Measurements from ENCODE around the gene SPRED2. TPM values are rescaled to one million over a fixed set of nuclear protein-coding genes. Genes with fewer than 3 reads are reported as not detected.

Gene SPRED2
- total and polyA plus RNA-seq, 4 donors, result 6.7 to 7.5 (median 7.1) TPM

DNA sequence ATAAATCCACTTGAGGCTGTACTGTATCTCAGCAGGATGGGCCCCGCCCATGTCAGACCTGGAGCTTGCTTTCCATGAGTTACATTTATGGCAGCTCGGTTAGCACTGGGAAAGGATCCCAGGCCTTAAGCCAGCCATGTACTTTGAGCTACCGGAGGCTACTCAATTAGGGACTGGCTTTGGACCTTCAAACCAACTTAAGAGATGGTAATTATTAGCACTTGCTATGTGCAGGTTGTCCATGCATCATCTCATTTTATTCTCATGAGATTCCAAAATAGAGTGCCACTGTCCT lies 140.3 kb downstream of the SPRED2 start:
- Histone ChIP-seq H3K9ac (ENCODE audit: low read depth in 1 of 2, low read length in 2 of 2) (no peak overlapping the region), H3K4me3 (ENCODE audit: low read depth in 1 of 3, low read length in 3 of 3) (no peak overlapping the region), H3K4me1 (ENCODE audit: control insufficient read depth in 4 of 4, insufficient read depth in 4 of 4, low read length in 3 of 4) (no peaks in the 10 kb centered on the region), H3K36me3 (ENCODE audit: control insufficient read depth in 4 of 4, insufficient read depth in 3 of 4, low read depth in 1 of 4, low read length in 3 of 4) (no peaks in the 10 kb centered on the region), H3K27me3 (ENCODE audit: control insufficient read depth in 4 of 4, insufficient read depth in 4 of 4, low read length in 3 of 4) (no peaks in the 10 kb centered on the region), H3K27ac (ENCODE audit: low read depth in 1 of 2, low read length in 2 of 2) (no peak overlapping the region), H3K9me3 (ENCODE audit: control insufficient read depth in 4 of 4, low read length in 3 of 4) (no peaks in the 10 kb centered on the region)
- 84% methylated on average over 3 of the region's 3 CpGs for WGBS
- DNase-seq (ENCODE audit: low spot score), result no peak
- TF ChIP-seq HNF4G (IDR thresholded peaks at IDR 0.05), result no peak
- no peak for TF ChIP-seq TAF1 (conservative IDR thresholded peaks at IDR 0.05)
- no peak for TF ChIP-seq REST (IDR thresholded peaks at IDR 0.05)

- H3K27ac ChIP-seq (ENCODE audit: low read depth in 1 of 2, low read length in 2 of 2), result no peak overlapping the region
- no peaks in the 10 kb centered on the region for H3K4me1 ChIP-seq (ENCODE audit: control insufficient read depth in 4 of 4, insufficient read depth in 4 of 4, low read length in 3 of 4)
- H3K27me3 ChIP-seq (ENCODE audit: control insufficient read depth in 4 of 4, insufficient read depth in 4 of 4, low read length in 3 of 4), result no peaks in the 10 kb centered on the region
- 91% methylated on average over 11 of the region's 11 CpGs for WGBS
- H3K9ac ChIP-seq (ENCODE audit: low read depth in 1 of 2, low read length in 2 of 2), result no peak overlapping the region
- no peak for DNase-seq (ENCODE audit: low spot score)
- no peaks in the 10 kb centered on the region for H3K36me3 ChIP-seq (ENCODE audit: control insufficient read depth in 4 of 4, insufficient read depth in 3 of 4, low read depth in 1 of 4, low read length in 3 of 4)
- no peaks in the 10 kb centered on the region for H3K9me3 ChIP-seq (ENCODE audit: control insufficient read depth in 4 of 4, low read length in 3 of 4)
- TF ChIP-seq TAF1 (conservative IDR thresholded peaks at IDR 0.05) (no peak), REST (IDR thresholded peaks at IDR 0.05) (no peak), JUND (IDR thresholded peaks at IDR 0.05) (no peak), GABPA (IDR thresholded peaks at IDR 0.05 in 1 of 2, conservative IDR thresholded peaks at IDR 0.05 in 1 of 2) (no peak), FOXA2 (IDR thresholded peaks at IDR 0.05) (no peak), EGR1 (IDR thresholded peaks at IDR 0.05; ENCODE audit: low read depth in 2 of 2) (no peak), SP1 (IDR thresholded peaks at IDR 0.05) (no peak)
- no peak overlapping the region for H3K4me3 ChIP-seq (ENCODE audit: low read depth in 1 of 3, low read length in 3 of 3)
Observed at GRCh38 chr2:65291216-65292105, 140.9 kb downstream of the SPRED2 start.

GRCh38 chr2:65287364-65287763 lies 145.0 kb downstream of the SPRED2 start:
- Histone ChIP-seq H3K4me1 (ENCODE audit: control insufficient read depth in 4 of 4, insufficient read depth in 4 of 4, low read length in 3 of 4) (no peaks in the 10 kb centered on the region), H3K27ac (ENCODE audit: low read depth in 1 of 2, low read length in 2 of 2) (no peak overlapping the region), H3K4me3 (ENCODE audit: low read depth in 1 of 3, low read length in 3 of 3) (no peak overlapping the region), H3K9ac (ENCODE audit: low read depth in 1 of 2, low read length in 2 of 2) (no peak overlapping the region), H3K36me3 (ENCODE audit: control insufficient read depth in 4 of 4, insufficient read depth in 3 of 4, low read depth in 1 of 4, low read length in 3 of 4) (no peaks in the 10 kb centered on the region), H3K27me3 (ENCODE audit: control insufficient read depth in 4 of 4, insufficient read depth in 4 of 4, low read length in 3 of 4) (no peaks in the 10 kb centered on the region), H3K9me3 (ENCODE audit: control insufficient read depth in 4 of 4, low read length in 3 of 4) (no peaks in the 10 kb centered on the region)
- 98% methylated on average over 4 of the region's 4 CpGs for WGBS
- DNase-seq (ENCODE audit: low spot score), result no peak
- TF ChIP-seq, protein P1, sequence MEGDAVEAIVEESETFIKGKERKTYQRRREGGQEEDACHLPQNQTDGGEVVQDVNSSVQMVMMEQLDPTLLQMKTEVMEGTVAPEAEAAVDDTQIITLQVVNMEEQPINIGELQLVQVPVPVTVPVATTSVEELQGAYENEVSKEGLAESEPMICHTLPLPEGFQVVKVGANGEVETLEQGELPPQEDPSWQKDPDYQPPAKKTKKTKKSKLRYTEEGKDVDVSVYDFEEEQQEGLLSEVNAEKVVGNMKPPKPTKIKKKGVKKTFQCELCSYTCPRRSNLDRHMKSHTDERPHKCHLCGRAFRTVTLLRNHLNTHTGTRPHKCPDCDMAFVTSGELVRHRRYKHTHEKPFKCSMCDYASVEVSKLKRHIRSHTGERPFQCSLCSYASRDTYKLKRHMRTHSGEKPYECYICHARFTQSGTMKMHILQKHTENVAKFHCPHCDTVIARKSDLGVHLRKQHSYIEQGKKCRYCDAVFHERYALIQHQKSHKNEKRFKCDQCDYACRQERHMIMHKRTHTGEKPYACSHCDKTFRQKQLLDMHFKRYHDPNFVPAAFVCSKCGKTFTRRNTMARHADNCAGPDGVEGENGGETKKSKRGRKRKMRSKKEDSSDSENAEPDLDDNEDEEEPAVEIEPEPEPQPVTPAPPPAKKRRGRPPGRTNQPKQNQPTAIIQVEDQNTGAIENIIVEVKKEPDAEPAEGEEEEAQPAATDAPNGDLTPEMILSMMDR (IDR thresholded peaks at IDR 0.05; ENCODE audit: low read depth, low read length, missing input control), result no peak
- no peak for TF ChIP-seq YY1 (IDR thresholded peaks at IDR 0.05)
- no peak for TF ChIP-seq NR2F2 (IDR thresholded peaks at IDR 0.05)
- TF ChIP-seq HNF4A (conservative IDR thresholded peaks at IDR 0.05), result no peak
- no peak for TF ChIP-seq TAF1 (conservative IDR thresholded peaks at IDR 0.05)
- no peak for TF ChIP-seq ATF3 (IDR thresholded peaks at IDR 0.05)
- TF ChIP-seq JUND (IDR thresholded peaks at IDR 0.05), result no peak
- no peak for TF ChIP-seq EGR1 (IDR thresholded peaks at IDR 0.05; ENCODE audit: low read depth in 2 of 2)
